ENCODE data around the gene PDE5A.
"Not testable (repeated sequence)": the region's sequence is repeated elsewhere in the genome, so short reads cannot be mapped to it uniquely, and the experiment has no call there.

Gene PDE5A

DNA sequence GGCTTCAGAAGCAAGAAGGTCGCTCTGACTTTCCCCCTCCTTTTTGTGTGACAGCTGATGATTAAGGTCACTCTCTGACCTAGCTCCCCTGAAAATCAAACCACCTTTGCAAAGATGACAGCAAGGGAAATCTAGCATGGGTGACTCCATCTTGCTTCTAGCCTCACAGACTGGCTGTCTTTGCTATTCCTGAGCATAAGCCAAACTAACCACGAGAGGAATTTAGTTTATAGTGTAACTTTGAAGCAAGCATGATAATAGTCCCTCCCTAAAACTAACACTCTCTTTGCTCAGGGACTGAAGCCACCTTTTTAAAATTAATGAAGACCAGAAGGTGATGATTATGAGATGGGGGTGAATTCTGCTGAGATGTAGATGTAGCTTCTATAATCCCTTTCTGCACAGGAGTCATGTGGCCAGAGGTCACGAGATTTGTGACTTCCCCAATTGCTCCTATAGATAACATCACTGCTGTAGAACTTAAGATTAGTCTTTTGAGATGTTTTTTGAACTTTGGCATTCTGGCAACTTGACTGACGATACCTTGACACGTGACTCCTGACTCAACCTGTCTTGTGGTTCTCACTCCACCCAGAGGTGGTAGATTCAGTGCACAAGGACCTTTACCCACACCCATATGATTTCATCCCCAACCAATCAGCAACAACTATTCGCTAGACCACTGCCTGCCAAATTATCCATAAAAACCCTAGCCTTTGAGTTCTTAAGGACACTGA, 14.9 kb upstream of the PDE5A start:
- H3K27me3 ChIP-seq (ENCODE audit: low read length): no peaks in the 10 kb centered on the region
- no peaks in the 10 kb centered on the region for H3K9me3 ChIP-seq (ENCODE audit: insufficient read depth, low read length)
- no peak overlapping the region for H3K4me2 ChIP-seq (ENCODE audit: low read depth, low read length, poor library complexity, severe bottlenecking)
- TF ChIP-seq, protein P1, sequence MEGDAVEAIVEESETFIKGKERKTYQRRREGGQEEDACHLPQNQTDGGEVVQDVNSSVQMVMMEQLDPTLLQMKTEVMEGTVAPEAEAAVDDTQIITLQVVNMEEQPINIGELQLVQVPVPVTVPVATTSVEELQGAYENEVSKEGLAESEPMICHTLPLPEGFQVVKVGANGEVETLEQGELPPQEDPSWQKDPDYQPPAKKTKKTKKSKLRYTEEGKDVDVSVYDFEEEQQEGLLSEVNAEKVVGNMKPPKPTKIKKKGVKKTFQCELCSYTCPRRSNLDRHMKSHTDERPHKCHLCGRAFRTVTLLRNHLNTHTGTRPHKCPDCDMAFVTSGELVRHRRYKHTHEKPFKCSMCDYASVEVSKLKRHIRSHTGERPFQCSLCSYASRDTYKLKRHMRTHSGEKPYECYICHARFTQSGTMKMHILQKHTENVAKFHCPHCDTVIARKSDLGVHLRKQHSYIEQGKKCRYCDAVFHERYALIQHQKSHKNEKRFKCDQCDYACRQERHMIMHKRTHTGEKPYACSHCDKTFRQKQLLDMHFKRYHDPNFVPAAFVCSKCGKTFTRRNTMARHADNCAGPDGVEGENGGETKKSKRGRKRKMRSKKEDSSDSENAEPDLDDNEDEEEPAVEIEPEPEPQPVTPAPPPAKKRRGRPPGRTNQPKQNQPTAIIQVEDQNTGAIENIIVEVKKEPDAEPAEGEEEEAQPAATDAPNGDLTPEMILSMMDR (IDR thresholded peaks at IDR 0.05; ENCODE audit: insufficient read depth, low read length, poor library complexity, severe bottlenecking): no peak
- no peak for TF ChIP-seq EZH2phosphoT487 (conservative IDR thresholded peaks at IDR 0.05; ENCODE audit: low read length)
- no peaks in the 10 kb centered on the region for H4K20me1 ChIP-seq (ENCODE audit: low read depth, low read length)
- H3K27ac ChIP-seq (ENCODE audit: low read depth, low read length): no peak overlapping the region
- H3K79me2 ChIP-seq (ENCODE audit: insufficient read depth, low read length): no peaks in the 10 kb centered on the region
- H3K9me2 ChIP-seq (replicated peaks; ENCODE audit: insufficient read depth, low read length): no peaks in the 10 kb centered on the region
- H3K4me3 ChIP-seq (ENCODE audit: insufficient read depth, low read length, poor library complexity, severe bottlenecking): no peak overlapping the region
- no peaks in the 10 kb centered on the region for H3F3A ChIP-seq (ENCODE audit: insufficient read depth)
- no peak overlapping the region for H3K9ac ChIP-seq (ENCODE audit: low read length)
- H3K36me3 ChIP-seq (ENCODE audit: low read length): no peaks in the 10 kb centered on the region
- H2AFZ ChIP-seq (ENCODE audit: low read depth, low read length, severe bottlenecking): no peak overlapping the region

GRCh38 chr4:119641765-119642164, 13.2 kb upstream of the PDE5A start:
- Histone ChIP-seq H3K27ac (ENCODE audit: low read depth, low read length) (no peak overlapping the region), H3K9me3 (ENCODE audit: insufficient read depth, low read length) (no peaks in the 10 kb centered on the region), H3K27me3 (ENCODE audit: low read length) (no peaks in the 10 kb centered on the region), H3K79me2 (ENCODE audit: insufficient read depth, low read length) (no peaks in the 10 kb centered on the region), H4K20me1 (ENCODE audit: low read depth, low read length) (no peaks in the 10 kb centered on the region), H3K4me3 (ENCODE audit: insufficient read depth, low read length, poor library complexity, severe bottlenecking) (no peak overlapping the region), H3F3A (ENCODE audit: insufficient read depth) (no peaks in the 10 kb centered on the region), H2AFZ (ENCODE audit: low read depth, low read length, severe bottlenecking) (no peak overlapping the region), H3K9ac (ENCODE audit: low read length) (no peak overlapping the region), H3K36me3 (ENCODE audit: low read length) (no peaks in the 10 kb centered on the region), H3K9me2 (replicated peaks; ENCODE audit: insufficient read depth, low read length) (no peaks in the 10 kb centered on the region), H3K4me2 (ENCODE audit: low read depth, low read length, poor library complexity, severe bottlenecking) (no peak overlapping the region)
- TF ChIP-seq EZH2phosphoT487 (conservative IDR thresholded peaks at IDR 0.05; ENCODE audit: low read length): no peak
- TF ChIP-seq, protein P1 (IDR thresholded peaks at IDR 0.05; ENCODE audit: insufficient read depth, low read length, poor library complexity, severe bottlenecking): no peak

GRCh38 chr4:119638359-119638758, 9.8 kb upstream of the PDE5A start:
- Histone ChIP-seq H3K4me2 (ENCODE audit: low read depth, low read length, poor library complexity, severe bottlenecking) (no peak overlapping the region), H3K27me3 (ENCODE audit: low read length) (no peaks in the 10 kb centered on the region), H3K9ac (ENCODE audit: low read length) (no peak overlapping the region), H3K27ac (ENCODE audit: low read depth, low read length) (no peak overlapping the region), H3K9me2 (replicated peaks; ENCODE audit: insufficient read depth, low read length) (no peaks in the 10 kb centered on the region), H3K36me3 (ENCODE audit: low read length) (no peaks in the 10 kb centered on the region), H3K4me3 (ENCODE audit: insufficient read depth, low read length, poor library complexity, severe bottlenecking) (no peak overlapping the region), H3F3A (ENCODE audit: insufficient read depth) (no peaks in the 10 kb centered on the region), H2AFZ (ENCODE audit: low read depth, low read length, severe bottlenecking) (no peak overlapping the region), H3K9me3 (ENCODE audit: insufficient read depth, low read length) (no peaks in the 10 kb centered on the region), H3K79me2 (ENCODE audit: insufficient read depth, low read length) (no peaks in the 10 kb centered on the region), H4K20me1 (ENCODE audit: low read depth, low read length) (no peaks in the 10 kb centered on the region)
- TF ChIP-seq, protein P1 (IDR thresholded peaks at IDR 0.05; ENCODE audit: insufficient read depth, low read length, poor library complexity, severe bottlenecking): no peak

- not testable (repeated sequence) for H3F3A ChIP-seq (ENCODE audit: insufficient read depth); H3K79me2 ChIP-seq (ENCODE audit: insufficient read depth, low read length); H3K9ac ChIP-seq (ENCODE audit: low read length); H4K20me1 ChIP-seq (ENCODE audit: low read depth, low read length); H3K4me3 ChIP-seq (ENCODE audit: insufficient read depth, low read length, poor library complexity, severe bottlenecking); H3K4me2 ChIP-seq (ENCODE audit: low read depth, low read length, poor library complexity, severe bottlenecking); H3K9me2 ChIP-seq (replicated peaks; ENCODE audit: insufficient read depth, low read length); H3K36me3 ChIP-seq (ENCODE audit: low read length); H3K27ac ChIP-seq (ENCODE audit: low read depth, low read length); H2AFZ ChIP-seq (ENCODE audit: low read depth, low read length, severe bottlenecking); H3K9me3 ChIP-seq (ENCODE audit: insufficient read depth, low read length); H3K27me3 ChIP-seq (ENCODE audit: low read length)
Measured at GRCh38 chr4:119636851-119637250, 8.2 kb upstream of the PDE5A start.
